Limb (tissue), 2 donors: ENCODE results near the gene ZNF618.

Experiments
- DNase-seq, 2 donors: peaks; one replicate each; pipeline ENCODE4 v3.0.0-alpha.2; 2016; ENCODE audit errors: extremely low spot score in 2 of 2

The ZNF618 gene

DNA sequence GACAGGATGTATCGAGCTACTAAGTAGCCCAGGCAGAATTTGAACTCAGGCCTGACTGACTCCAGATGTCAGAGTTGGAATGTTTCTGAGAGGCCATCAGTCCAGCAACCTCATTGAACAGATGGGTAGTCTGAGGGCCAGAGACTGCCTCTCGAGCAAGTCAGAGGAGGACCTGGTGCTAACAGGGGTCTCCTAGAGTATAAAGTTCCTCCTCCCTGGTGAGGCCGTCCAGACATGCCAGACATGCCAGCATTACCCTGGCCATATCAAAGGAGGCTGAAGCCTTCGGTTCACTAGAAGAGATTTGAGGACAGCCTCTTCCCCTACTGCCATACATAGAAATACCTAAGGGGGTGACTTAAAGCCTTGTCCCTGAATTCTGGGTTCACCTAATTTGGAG is 81.2 kb downstream of the ZNF618 start:
- no peak for DNase-seq

DNA sequence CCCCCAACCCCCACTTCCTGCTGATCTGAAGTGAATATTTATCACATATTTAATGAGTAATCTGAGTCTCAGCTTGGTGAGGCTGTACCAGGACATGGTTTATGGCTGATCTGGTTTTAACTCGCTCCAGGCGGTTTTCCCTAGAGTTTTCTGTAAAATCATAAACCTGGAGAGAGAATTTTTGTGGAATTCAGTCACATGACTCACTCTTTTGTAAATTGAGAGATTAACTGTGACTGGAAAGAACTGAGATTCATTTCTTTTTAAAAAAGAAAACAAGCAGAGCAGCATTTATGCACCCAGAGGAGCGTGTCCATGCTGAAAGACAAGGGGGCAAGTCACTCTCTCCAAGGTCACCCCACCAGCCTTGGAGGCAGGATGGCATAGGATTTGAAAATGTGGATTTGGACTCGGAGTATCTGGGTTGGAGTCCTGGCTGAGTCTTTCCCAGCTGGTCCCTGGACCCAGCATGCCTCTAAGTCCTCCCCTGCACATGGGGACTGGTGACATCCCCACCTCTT is 81.8 kb downstream of the ZNF618 start:
- DNase-seq, result peak; percentile 21 to 51

DNA sequence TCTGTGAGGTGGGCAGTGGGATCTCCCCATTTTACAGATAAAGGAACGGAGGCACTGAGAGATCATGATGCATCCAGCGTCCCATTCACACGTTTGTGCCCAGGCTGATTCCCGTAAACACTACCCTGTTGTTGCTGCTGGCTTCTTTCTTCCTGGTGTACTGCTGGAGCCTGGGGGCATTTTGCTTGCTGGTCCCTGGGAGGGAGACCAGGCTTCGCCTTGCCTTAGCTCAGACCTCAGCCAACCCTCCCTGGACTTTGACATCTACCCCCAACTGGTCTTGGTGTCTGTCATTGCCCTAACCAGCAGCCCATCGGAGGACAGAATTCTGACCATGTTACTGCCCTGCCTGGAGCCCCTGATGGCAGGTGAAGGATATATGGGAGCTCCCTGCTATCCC is 82.4 kb downstream of the ZNF618 start:
- no peak for DNase-seq

DNA sequence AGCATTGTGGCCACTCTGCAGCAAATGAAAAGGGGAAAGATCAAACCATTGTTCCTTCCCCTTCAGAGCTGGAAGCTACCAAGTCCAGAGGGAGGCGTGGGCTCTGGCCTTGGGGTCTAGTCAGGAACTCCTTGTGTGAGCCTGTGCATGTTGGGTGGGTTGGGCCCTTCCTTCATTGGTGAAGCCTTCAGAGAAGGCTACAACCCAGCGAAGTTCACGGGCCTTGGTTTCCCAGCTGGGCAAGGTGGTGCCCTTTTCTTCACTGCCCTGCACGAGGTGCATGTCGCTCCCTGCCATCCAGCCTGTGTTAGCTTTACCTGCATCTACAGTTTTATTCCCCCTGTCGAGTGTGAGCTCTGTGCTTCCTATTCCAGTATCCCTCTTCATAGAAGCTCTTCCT is 84.7 kb downstream of the ZNF618 start:
- no peak for DNase-seq

DNA sequence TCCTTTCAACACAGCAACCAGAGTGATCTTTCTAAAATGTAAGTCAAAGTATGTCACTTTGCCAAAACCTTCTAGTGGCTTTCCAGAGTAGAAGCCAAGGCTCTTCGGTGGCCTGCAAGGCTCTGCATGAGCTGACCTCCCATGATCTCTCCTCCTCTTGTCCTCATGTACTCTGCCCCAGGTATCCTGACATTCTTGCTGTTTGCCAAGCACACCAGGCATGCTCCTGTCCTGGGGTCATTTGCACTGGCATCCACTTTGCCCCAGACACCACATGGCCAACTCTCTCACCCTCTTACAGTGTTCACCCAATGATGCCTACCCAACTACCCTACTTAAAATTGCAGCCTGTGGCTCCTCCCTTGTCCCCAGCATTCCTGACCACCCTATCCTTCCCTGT is 86.3 kb downstream of the ZNF618 start:
- no peak for DNase-seq

DNA sequence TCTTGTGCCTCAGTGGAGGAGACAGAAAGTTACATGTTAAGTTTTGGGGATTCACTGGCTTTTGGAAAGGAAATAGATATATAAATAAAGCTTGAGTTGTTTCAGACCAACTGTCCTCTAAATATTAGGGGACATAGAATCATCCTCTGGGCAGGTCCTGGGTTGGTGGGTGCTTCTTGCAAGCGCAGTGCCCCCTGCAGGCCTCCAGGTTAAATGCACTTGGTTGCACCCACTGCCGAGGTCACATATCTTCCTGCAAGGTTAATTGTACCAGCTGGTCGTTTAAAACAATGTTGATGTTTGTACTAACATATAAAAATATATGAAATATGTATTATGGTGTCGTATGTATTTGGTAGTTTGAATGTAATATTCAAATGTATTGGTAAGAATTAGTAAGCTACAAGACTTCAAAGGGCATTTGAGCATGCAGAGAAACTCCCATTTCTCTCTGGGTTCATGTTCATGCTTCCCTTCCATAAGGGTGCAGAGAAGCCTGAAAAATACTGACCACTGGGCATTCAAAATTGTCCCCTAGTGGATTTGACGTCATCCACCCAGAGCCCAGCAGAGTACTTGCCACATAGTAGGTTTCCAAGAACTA is 87.0 kb downstream of the ZNF618 start:
- DNase-seq, result no peak

DNA sequence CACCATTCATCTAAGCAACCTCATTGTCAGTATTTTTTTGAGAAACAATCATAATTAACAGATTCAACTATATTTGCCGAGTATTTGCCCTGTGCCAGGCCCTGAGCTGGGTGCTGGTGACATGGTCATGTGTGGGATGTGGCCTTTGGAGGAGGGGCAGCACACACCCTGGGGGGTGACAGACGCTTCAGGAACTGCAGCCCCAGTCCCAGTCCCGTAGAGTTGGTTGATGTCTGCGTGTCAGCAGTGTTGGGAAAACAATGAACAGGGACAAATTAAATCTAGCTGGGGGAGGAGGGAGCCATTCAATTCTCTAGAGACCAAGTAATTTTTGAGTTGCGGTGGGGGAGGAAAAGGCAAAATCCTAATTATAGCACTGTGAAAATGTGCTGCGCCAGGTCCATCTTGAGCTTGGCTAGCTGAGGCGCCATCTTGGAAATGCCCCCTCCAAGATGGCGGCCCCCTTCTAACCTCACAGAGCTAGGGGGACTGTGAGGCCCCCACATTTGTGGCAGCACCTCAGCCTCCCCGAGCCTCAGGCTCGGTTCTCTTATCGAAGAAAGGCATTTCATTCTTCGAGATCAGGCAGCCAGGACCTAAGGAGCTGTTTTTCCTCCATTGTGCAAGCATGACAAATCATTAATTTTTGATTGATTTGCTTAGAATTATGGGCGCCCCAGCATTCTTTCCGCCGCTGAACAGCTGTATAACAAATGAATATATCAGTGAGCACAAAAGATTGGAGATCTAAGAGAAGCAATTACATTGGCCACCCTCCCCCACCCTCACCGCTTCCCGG is 87.8 kb downstream of the ZNF618 start:
- DNase-seq, result peak in 1 of 2 donors; percentile 44

DNA sequence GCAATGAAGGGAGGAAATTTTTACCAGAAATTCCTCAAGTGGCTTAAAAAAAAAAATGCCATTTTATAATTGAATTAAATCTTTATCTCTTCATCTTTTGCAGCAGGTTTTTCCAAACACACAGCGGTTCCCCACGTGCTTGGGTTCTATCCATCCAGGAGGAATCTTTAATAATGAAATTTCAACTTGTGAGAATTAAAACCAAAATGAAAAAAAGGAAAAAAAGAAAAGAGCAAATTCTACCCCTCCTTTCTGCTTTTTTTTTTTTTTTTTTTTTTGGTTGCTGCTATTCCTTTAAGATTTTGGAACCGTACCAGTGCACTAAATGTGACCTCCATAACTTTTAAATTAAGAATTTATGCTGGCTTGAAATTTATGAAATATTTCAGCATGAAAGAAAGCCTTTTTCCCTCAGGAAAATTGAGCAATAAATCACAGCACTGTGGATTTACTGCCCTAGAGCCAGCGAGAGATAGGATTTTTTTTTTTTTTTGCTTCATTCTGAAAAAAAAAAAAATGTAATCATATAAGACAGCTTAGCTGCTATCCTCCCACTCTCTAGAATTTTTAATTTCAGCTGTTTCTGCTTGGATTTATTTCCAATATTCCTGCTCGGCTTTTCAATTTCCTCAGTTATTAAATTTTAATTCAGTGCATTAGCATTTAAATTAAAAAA is 88.5 kb downstream of the ZNF618 start:
- peak in 1 of 2 donors; percentile 45 for DNase-seq

DNA sequence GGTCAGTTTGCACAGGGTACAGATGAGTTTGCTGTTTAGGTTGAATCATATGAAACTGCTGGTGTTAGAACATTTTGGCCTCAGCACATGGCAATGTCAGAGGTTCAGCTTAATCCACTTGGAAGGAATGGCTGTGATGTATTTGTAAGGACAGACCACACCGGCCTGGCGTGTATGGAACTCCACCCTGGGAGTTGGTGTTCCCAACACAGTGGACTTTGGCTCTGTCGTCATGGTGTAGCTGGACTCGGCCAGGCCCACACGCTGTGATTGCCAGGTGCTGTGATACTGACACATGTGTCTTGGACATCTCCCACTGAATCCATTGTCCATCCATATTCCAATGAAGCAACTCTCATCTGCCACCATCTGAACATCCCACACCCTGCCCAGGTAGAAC is 90.3 kb downstream of the ZNF618 start:
- DNase-seq, result no peak

DNA sequence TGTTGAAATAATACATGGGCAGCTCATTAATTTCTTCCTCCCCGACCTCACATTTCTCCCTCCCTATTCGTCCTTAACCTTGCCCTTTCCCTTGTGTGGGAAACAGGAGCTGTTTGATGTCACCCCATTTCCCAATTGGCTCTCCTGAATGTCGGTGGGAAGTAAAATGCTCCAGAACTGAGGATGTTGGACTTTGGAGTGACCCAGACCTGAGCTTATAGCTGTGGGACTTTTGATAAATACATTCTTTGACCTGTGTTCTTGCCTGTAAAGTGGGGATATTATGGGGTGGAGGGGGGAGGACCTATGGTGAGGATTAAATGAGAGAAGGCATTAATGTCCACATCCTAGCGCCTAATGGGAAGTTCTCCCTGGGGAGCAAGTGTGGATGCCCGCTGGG is 91.3 kb downstream of the ZNF618 start:
- no peak for DNase-seq

DNA sequence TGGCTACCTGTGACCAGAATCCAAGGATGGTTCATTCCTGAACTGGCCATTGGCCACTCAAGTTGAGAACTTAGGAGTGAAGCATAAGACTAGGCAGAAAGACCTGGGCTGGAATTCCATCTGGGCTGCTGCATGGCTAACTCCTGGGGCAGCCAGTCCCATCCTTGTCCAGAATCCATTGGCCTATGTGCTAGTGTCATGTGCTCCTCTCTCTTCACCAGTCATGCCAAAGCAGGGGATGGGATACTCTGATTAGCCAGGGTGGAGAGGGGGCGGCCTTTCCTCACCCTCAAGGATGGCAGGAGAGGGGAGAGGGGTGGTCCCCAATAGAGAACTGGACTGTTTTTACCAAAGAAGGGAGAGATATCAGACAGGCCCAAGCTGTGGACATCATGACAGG is 93.2 kb downstream of the ZNF618 start:
- no peak for DNase-seq

DNA sequence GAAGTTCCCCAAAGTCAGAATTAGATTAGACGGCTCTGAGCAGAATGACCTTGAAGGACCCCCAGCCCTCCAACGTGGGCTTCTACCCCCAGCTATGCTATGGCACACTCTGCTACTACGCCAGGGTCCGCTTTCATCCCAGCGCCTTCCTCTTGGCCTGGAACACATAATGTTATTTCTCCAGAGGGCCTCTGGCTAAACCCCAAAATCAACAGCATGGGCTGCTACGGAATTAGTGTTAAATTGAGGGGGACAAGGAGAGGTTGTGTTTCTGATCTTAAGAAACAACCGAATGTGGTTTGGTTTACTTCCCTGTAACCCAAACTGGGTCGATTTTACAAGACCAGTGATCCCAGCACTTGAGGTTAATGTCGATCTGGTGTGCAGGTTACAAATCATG is 97.1 kb downstream of the ZNF618 start:
- DNase-seq, result no peak

DNA sequence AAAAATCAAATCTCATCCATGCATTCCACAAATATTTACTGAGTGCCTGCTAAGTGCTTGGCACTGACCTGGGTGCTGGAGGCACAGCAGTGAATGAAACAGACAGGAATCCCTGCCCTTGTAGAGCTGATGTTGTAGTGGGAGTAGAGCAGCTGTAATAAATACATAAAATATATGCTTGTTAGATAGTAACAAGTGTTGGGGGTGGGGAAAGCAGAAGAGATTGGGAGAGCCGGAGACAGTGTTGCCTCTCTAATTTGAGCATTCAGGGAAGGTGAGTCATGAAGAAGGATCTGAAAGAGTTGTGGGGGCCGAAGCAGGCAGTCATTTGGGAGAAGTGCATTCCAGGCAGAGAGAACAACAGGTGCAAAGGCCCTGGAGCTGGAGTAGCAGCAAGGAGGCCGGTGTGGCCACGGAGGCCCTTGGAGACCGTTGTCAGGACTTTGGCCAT is 97.9 kb downstream of the ZNF618 start:
- DNase-seq, result no peak

DNA sequence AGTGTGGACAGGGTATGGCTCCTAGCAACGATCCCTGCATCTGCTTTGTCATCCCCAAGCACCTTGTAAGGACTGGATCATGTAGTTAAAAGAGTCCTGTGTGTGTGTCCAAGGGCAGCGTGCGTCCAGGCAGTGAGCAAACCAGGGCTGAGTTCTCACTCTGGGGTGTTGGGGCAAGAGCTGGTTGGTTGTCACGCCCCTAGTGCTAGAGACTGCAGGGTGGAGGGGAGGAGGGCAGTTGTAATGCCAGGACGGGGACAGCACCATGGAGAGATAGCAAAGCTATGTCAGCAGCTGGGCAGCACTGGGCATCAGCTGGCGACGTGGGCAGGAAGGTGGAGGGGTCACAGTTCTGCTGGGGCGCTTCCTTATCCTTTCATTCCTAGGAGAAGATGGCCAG is 100.8 kb downstream of the ZNF618 start:
- no peak for DNase-seq

DNA sequence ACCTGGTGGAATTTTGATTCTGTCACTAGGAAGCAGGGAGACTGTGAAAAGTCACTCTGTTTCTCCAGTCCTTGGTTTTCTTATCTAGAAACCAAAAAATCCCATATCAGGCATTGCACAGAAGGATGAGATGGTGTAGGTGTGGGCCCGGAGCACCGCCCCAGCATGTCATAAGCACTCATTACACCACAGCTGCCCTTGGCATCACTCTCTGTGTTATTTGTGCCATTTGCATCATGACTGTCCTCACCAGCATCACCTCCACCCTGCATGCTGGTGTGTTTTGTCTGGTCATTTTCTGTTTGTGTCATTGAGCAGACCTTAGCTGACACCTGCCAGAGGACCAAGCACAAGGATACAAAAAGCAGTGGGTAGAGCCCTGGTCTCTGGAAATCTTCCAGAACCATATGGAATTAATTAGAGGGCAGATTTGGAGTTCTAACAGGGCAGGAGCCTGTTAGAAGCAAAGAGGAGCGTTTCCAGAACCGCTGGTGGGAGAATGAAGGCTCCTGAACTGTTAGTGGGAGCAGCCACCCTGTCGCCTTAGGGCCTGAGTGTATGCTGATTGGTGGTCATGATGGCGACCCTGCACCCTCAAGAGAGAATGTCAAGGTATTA is 102.7 kb downstream of the ZNF618 start:
- no peak for DNase-seq

DNA sequence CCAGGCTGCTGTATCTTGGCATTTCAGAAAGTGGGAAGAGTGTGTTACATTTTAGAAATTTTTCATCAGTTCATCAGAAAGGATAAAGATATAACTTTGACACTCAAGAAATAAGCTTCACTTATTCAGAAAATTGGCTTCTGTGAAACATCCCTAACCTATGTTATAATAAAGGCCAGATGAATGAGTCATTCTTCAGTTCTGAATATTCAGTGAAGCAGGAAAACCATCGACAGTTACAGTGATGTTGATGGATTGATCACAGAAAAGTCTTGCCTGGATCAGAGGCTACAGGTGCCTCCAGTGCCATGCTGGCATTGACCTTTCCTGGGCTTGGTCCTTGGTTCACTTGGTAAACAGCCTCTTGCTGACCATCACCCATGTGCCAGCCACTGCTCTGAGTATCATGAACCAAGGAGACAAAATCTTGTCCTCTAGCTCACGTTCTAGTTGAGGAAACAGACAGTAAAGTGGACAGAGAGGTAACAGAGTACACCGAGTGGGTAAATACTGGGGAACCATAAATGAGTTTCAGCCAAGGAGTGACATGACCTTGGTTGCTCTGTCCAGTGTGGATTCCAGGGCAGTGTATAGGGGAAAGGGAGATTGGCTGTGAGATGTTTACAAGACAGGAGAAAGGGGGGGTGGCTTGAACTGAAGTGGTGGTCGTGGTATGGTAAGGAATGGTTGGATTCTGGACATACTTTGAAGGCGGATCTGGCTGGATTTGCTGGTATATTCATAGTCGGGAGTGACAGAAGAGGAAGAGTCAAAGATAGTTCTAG is 103.4 kb downstream of the ZNF618 start:
- DNase-seq, result no peak

DNA sequence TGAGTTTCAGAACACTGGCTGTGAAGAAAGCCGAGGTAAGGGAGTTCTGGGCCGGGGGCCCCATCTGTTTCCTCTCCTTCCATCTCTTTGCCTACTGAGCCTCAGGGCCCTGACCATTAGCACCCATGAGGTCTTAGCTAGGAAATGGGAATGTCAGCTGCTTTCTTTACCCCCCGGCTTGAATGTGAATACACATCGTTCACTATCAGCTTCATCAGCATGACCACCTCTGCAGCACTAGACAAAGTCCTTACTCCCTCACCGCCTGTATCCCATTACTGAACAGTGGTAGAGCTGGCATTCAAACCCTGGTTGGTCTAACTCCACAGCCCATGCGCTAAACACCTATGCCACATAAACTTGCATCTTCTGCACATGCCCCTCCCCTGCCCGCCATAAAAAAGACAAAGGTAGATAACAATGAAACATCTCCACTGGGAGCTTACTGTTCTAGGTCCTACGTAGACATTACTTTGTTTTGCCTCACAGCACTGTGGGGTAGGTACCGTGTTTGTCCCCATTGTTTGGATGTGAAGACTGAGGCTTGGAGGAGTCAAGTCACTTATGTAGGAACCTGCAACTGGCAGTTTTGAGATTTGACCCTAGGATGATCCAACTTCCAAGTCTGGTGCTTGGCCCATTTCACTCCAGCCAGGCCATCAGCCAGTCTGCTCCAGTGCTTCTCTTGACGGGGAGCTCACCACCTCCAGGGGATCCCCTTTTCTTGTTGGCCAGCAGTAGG is 108.7 kb downstream of the ZNF618 start:
- no peak for DNase-seq

DNA sequence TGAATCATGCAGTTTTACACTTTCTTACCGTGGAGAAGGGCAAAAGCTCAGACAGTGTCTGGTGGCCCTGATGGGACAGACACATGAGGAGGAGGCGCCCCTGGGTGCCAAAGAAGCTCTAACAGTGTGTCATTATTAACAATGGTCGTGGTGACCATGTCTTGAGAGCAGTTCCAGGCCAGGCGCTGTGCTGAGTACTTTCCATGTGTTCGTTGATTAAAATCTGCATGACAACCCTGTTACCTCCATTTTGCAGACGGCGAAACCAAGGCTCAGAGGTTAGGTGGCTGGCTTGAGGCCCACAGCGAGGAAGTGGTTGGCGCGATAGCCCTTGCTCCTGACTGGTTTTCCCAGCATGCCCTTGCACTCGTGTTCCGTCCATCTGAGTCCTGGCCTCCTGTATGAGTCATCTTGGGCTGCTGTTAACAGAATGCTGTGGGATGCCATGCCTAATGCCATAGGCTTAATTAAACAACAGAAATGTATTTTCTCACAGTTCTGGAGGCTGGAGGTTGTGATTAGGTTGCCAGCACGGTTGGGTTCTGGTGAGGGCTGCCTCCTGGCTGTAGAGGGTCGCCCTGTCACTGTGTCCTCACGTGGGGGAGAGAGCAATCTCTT is 110.0 kb downstream of the ZNF618 start:
- DNase-seq, result no peak

DNA sequence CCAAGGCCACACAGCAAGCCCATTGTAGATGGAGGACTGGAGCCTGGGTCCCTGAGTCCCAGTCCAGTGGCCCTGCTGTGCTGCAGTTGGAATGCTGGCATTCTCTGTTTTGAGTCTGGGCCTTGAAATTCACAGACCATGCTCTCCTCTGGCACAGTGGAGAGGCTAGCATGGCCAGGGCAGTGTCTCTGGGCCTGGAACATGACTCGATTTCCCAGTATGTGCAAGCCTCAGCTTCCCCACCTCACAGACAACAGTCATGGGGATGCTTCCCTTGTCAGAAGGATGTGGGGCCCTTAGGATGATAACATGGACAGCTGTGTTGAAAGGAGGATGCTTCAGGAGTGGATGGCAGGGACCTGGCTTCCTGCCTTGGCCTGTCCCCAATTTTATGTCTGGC is 110.8 kb downstream of the ZNF618 start:
- DNase-seq, result no peak

DNA sequence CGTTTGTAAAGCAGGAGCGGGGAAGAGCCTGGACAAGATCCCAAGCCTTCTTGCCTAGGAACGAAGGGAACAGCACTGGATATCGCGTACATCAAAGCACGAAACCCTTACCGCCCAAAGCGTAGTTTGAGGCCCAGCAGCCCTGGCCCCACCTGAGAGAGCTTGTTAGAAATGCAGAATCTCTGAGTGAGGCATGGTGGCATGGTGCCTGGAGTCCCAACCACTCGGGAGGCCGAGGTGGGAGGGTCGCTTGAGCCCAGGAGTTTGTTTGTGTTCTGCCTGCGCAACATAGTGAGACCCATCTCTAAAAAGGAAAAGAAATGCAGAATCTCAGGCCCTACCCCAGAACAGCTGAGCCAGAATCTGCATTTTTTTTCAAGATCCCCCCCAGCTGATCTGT is 111.4 kb downstream of the ZNF618 start:
- DNase-seq, result no peak
